Upper lobe of left lung (tissue), 4 donors: Measurements from ENCODE around the gene CHRND.

Experiments used
- CTCF ChIP-seq, 6 experiments: fragments of 450-650 bp in 4 of 6; fragments of 200-600 bp in 2 of 6; sonication (generic) in 2 of 6; IDR thresholded peaks; one replicate each; pipeline ENCODE4 v1.5.1; 2016 to 2019; ENCODE audit warnings: antibody characterized with exemption in 6 of 6
- POLR2AphosphoS5 ChIP-seq, 2 donors: sonication (generic); formaldehyde crosslinking; IDR thresholded peaks; one replicate each; pipeline ENCODE4 v1.5.1; 2017; ENCODE audit warnings: antibody characterized with exemption in 2 of 2

DNA sequence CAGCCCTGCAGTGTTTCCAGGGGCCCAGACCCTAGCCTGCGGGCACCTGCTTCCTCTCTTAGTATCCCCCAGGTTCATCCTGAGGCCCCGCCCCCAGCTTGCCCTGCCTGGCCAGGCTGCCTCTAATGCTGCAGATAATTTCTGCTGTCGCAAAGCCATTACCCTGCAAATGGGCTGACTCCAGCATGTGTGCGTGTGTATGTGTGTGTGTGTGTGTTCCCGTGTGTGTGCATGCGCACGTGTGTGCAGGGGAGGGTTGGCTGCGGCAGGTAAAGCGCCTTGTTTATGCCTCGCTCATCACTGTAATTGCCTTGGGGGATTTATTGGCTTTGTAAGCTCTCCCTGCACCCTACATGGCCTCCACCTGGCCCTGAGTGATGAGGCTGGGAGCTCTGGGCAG, 13.4 kb upstream of the CHRND start:
- TF ChIP-seq CTCF (IDR thresholded peaks at IDR 0.05) (no peak), POLR2AphosphoS5 (IDR thresholded peaks at IDR 0.05) (no peak)
